Suppressor macrophage (primary cell): ENCODE measurements around the gene RAB44.

Source experiments
- DNase-seq, 4 experiments: peaks; one replicate each; pipeline ENCODE4 v3.0.0-alpha.2; 2020 to 2022

The RAB44 gene

DNA sequence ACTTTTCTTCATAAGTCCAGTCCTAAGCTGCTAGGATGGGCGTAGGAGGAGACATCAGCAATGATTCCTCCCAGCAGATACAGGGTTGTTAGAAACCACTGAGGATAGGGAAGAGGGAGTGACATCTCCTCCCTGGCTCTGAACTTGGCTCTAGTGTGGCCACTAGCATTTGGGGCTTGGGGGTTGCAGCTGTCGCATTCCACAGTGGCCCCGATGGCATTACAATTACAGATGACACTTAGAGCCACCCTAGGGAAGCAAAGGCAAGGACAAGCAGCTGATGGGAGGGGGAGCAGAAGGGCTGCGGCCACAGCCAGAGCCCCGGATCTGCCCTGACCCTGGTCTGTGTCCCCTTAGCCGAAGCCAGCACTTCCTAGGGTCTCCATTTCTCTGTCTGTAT is 28.6 kb upstream of the RAB44 start:
- DNase-seq, result no peak

DNA sequence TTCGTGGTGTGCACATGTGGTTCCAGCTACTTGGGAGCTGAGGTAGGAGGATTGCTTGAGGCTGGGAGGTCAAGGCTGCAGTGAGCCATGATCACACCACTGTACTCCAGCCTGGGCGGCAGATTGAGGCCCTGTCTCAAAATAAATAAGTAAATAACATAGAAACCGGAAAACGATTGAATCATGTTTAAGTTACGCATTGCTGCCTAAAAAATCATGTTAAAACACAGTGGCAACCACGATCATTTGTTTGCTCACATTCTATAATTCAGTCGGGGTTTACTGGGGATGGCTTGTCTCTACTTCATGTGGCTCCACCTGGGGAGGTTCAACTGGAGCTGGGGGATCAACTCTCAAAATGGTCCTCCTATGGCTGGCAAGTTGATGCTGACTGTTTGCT is 27.4 kb upstream of the RAB44 start:
- DNase-seq, result no peak

DNA sequence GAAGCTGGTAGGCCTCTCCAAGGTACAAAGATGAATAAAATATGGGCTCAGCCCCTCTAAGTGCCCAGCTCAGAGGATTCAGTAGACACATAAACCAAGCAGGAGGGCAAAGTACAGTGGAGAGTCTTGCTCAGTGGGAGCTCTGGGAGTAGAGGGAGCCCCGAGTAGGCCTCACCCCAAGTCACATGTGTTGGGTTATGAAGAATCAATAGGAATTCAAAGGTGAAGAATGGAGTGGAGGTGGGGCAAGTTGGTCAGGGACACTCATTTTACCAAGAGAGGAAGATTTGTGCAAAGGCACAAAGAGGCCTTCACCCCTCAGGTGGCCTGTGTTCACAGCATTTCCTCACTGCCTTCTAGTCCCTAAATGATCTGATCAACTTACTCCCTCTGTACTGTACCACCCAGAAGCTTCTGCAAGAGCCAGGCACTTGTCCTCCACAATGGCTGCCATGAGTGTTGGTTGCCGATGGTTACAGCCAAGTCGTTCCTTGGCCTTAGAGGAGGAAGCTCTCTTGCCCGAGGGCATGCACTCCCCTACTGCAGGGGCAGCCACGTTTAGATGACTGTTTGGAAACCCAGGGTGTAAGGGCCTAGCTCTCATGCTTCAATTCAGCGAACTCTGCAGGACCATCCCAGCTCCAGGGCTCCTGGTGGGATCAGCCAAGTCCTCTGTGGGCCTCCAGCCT is 25.8 kb upstream of the RAB44 start:
- peak in 2 of 4 experiments; percentile 35 to 46 for DNase-seq

DNA sequence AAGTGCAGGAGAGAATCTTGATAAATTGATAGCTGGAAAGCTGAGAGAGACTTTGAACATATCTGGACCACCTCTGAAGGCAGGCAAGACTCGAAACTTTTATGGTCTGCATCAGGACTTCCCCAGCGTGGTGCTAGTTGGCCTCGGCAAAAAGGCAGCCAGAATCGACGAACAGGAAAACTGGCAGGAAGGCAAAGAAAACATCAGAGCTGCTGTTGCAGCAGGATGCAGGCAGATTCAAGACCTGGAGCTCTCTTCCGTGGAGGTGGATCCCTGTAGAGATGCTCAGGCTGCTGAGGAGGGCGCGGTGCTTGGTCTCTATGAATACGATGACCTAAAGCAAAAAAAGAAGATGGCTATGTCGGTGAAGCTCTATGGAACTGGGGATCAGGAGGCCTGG is 23.7 kb upstream of the RAB44 start:
- no peak for DNase-seq

DNA sequence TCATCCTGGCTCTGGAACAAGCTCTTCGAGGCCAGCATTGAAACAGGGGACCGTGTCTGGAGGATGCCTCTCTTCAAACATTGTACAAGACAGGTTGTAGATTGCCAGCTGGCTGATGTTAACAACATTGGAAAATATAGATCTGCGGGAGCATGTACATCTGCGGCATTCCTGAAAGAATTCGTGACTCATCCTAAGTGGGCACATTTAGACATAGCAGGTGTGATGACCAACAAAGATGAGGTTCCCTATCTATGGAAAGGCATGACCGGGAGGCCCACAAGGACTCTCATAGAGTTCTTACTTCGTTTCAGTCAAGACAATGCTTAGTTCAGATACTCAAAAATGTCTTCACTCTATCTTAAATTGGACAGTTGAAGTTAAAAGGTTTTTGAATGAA is 22.7 kb upstream of the RAB44 start:
- no peak for DNase-seq

DNA sequence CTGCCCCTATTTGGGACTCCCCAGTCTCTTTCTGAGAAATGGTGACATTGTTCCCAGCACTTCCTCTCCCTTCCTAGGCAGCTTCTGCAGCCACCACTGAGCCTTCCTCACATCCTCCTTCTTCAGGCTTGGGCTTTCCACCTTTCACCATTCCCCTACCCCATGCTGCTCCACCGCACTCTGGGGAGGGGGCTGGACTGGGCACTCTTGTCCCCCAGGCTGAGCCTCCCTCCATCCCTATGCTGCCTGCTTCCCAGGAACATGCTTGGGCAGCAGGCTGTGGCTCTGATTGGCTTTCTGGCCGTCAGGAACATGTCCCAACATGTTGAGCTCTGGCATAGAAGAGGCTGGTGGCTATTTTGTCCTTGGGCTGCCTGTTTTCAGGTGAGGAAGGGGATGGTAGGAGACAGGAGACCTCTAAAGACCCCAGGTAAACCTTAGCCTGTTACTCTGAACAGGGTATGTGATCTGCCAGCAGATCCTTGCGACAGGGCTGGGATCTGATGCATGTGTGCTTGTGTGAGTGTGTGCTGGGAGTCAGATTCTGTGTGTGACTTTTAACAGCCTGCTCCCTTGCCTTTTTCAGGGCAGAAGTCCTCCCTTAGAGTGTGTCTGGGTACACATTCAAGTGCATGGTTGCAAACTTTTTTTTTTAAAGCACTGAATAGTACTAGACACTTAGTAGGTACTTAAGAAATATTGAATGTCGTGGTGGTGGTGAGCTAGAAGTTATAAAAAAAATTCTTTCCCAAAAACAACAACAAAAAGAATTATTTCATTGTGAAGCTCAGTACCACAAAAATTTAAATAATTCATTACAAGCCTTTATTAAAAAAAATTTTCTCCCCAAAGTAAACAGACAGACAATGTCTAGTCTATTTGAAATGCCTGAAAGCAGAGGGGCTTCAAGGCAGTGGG is 21.2 kb upstream of the RAB44 start:
- peak in 3 of 4 experiments; percentile 59 to 61 (median 59) for DNase-seq

DNA sequence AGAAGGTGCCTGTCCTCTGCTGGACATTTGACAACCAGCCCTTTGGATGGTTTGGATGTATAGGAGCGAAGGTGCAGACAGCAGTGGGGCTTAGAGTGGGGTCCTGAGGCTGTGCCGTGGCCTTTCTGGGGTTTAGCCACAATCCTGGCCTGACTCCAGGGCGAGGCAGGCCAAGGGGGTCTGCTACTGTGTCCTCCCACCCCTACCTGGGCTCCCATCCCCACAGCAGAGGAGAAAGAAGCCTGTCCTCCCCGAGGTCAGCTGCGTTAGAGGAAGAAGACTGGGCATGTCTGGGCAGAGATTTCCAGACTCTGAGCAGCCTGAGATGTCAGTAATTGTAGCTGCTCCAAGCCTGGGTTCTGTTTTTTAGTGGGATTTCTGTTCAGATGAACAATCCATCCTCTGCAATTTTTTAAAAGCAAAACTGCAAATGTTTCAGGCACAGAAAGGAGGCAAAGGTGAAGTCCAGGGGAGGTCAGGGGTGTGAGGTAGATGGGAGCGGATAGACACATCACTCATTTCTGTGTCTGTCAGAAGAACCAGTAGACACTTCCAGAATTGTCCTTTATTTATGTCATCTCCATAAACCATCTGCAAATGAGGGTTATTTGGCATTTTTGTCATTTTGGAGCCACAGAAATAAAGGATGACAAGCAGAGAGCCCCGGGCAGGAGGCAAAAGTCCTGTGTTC is 20.4 kb upstream of the RAB44 start:
- DNase-seq, result no peak

DNA sequence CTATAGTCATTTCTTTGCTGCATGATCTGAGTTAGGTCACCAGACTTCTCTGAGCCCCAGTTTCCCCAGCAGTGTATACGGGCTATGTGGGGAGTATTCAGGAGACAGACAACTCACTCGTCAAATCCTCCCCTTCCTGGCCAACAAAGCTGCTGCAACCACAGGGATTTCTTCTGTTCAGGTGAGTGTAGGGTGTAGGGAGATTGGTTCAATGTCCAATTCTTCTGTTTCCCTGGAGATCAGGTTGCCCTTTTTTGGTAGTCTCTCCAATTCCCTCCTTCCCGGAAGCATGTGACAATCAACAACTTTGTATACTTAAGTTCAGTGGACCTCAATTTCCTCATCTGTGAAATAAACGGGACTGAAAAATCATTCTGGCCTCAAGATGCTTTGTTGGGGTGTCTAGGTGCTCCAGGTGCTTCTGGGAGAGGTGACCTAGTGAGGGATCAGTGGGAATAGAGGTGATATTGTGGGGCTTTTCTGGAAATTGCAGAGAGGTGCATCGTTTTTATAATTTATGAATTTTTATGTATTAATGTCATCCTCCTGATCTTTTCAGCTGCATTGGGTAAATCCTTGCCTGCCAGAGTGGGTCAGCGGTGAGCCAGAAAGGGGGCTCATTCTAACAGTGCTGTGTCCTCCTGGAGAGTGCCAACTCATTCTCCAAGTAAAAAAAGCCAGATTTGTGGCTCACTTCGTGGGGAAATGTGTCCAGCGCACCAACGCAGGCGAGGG is 19.7 kb upstream of the RAB44 start:
- DNase-seq, result peak in 1 of 4 experiments; percentile 34

DNA sequence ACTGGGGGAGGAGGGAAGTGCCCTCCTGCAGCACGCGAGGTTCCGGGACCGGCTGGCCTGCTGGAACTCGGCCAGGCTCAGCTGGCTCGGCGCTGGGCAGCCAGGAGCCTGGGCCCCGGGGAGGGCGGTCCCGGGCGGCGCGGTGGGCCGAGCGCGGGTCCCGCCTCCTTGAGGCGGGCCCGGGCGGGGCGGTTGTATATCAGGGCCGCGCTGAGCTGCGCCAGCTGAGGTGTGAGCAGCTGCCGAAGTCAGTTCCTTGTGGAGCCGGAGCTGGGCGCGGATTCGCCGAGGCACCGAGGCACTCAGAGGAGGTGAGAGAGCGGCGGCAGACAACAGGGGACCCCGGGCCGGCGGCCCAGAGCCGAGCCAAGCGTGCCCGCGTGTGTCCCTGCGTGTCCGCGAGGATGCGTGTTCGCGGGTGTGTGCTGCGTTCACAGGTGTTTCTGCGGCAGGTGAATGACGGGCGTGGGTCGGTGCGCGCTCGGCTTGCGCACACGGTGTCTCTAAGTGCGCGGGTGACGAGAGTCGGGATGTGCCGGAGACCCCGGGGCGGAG is 19.1 kb upstream of the RAB44 start, which contains the start of gene CDKN1A:
Gene CDKN1A, plus strand, starts transcription at position 227 of the 555 bp plus-strand sequence. CDS start 5,388 bp downstream, outside the sequence.
- peak; percentile 99 to 100 (median 100) for DNase-seq

DNA sequence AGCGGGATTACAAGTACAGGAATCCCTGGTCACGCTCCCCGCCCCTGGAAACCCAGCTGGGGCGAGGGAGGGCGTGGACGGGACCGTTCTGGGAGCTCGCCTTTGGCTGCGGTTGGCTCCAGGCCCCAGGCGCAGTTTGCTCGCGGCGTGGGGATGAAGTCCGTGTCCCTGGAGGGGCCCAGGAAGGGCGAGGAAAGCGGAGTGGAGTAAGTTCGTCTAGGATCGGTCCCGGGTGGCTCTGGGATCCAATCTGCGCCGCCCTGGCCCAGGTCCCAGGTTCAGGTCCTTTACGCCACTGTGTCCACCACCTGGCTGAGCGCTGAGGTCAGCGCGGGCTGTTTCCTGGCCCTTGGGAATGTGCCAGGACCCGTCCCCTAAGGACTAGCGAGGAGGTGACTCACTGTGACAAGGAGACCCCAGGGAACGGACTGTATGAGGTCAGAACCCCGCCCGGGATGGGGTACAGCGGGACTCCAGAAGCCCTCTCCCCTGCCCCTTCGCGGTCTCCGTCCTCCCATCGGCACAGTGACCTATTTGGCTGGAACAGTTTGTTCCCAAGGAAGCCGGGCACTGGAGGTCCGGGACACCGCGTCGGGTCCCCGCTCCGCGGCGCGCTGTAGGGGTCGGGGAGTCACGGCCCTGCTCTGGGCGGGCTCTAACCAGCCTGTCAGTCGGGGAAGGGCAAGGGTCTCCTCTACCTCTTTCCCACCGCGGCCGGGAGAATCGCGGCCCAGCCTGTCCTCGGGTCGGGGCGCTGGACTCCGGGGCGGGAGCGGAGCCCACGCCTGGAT is 18.4 kb upstream of the RAB44 start:
- peak in 3 of 4 experiments; percentile 65 to 77 (median 73) for DNase-seq

DNA sequence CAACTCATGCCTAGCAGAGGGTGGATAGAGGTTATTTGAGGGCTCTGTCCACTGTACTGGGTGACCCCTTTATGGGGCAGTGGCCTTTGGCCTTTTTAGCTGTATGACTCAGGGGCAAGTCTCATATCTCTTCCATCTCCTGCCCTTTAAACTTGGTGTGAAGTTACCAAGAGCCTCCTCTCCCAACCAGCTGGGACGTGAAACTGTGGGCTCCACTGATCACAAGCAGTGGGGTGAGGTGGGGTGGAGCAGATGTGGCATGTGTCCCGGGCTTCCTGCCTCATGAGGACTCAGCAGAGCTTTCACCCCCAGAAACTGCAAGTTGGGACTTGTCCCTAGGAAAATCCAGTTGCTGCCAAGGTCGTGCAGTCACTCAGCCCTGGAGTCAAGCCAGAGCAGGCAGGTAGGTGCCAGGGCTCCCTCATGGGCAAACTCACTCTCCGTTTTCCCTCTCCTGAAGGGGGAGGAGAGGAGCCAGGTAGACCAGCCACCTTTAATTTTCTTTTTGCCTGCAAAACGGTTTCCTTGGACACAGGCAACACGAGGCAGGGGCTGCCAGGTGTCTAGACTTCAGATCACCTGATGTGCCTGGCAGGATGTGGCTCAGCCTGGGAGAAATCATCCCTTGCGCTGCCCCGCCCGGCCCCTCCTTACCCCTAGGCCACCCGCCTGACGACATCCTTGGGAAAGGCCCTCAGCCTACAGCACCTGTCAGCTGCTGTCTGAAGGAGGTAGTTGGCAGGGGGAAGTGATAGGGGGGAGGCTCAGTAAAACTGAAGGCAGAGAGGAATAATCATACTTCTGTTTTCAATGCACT is 15.1 kb upstream of the RAB44 start:
- DNase-seq, result peak; percentile 77 to 89 (median 88)

DNA sequence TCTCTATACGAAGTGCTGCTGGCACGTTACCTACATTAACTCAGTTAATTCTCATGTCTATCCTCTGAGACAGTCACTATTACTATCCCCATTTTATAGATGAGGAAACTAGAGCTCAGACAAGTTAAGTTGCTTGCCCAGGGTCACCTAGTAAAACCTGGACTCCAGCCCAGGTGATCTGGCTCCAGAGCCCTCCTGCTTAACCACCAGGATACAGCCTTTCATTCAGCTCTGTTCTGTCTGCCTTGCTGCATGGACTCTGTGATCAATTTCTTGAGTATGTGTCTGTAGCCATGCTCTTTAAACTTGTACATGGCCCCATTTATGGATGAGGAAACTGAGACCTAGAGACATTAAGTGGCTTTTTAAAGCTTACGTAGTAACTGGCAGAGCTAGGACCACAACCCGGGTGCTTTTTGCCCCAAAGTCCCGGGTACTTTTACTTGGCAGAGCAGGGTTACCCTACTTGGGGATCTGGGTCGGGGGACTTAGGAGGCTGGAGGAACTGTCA is 14.4 kb upstream of the RAB44 start:
- no peak for DNase-seq

DNA sequence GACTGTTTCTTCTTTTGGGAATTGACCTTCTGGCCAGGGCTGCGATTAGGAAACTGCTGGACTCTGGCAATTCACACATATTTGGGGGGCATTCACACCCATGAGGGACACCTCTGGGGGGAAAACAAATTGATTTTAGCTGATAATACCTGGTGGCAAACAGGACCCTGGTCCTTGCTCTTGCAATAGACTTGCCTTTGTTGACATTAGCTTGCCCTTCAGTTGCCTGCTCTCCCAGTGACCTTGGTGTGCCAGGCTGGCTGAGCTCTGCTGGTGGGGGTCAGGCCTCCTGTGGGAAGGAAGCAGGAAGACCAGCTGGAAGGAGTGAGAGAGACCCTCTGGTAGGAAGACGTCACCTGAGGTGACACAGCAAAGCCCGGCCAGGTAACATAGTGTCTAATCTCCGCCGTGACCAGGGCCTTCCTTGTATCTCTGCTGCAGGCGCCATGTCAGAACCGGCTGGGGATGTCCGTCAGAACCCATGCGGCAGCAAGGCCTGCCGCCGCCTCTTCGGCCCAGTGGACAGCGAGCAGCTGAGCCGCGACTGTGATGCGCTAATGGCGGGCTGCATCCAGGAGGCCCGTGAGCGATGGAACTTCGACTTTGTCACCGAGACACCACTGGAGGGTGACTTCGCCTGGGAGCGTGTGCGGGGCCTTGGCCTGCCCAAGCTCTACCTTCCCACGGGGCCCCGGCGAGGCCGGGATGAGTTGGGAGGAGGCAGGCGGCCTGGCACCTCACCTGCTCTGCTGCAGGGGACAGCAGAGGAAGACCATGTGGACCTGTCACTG is 13.8 kb upstream of the RAB44 start:
- peak in 1 of 4 experiments; percentile 10 for DNase-seq

DNA sequence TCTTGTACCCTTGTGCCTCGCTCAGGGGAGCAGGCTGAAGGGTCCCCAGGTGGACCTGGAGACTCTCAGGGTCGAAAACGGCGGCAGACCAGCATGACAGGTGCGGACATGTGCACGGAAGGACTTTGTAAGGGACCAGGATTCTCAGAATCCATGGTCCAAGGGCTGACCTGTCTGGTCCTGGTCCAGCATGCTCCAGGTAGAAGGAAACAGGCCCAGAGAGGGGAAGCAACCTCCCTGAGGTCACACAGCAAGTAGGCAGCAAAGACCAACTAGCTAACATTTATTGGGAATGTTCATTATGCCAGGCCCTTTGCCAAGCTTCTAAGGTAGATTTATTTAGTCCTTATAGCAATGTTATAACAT is 13.2 kb upstream of the RAB44 start:
- no peak for DNase-seq

DNA sequence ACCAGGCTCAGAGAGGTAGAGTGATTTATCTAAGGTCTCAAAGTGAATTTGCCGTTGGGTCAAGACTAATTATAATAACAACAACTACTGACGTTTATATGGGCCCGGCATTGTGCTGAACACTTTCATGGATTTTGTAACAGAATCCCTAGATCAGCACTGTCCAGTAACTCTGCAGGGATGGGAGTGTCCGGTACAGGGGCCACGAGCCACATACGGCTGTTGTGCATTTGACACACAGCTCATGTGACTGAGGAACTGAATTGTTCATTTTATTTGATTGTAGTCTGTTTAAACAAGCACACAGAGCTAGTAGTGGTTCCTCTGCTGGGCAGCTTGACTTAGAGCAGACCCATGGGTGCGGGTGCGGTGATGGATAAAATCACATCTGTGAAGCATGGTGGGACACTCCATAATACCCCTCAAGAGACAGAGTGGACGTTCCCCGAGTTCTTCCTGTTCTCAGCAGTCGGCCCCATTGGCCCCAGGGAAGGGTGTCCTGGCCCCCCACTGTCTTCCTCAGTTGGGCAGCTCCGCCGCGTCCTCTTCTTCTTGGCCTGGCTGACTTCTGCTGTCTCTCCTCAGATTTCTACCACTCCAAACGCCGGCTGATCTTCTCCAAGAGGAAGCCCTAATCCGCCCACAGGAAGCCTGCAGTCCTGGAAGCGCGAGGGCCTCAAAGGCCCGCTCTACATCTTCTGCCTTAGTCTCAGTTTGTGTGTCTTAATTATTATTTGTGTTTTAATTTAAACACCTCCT is 12.3 kb upstream of the RAB44 start:
- DNase-seq, result peak; percentile 55 to 77 (median 70)

DNA sequence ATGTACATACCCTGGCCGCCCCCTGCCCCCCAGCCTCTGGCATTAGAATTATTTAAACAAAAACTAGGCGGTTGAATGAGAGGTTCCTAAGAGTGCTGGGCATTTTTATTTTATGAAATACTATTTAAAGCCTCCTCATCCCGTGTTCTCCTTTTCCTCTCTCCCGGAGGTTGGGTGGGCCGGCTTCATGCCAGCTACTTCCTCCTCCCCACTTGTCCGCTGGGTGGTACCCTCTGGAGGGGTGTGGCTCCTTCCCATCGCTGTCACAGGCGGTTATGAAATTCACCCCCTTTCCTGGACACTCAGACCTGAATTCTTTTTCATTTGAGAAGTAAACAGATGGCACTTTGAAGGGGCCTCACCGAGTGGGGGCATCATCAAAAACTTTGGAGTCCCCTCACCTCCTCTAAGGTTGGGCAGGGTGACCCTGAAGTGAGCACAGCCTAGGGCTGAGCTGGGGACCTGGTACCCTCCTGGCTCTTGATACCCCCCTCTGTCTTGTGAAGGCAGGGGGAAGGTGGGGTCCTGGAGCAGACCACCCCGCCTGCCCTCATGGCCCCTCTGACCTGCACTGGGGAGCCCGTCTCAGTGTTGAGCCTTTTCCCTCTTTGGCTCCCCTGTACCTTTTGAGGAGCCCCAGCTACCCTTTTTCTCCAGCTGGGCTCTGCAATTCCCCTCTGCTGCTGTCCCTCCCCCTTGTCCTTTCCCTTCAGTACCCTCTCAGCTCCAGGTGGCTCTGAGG is 11.5 kb upstream of the RAB44 start:
- DNase-seq, result peak; percentile 75 to 84 (median 80)

DNA sequence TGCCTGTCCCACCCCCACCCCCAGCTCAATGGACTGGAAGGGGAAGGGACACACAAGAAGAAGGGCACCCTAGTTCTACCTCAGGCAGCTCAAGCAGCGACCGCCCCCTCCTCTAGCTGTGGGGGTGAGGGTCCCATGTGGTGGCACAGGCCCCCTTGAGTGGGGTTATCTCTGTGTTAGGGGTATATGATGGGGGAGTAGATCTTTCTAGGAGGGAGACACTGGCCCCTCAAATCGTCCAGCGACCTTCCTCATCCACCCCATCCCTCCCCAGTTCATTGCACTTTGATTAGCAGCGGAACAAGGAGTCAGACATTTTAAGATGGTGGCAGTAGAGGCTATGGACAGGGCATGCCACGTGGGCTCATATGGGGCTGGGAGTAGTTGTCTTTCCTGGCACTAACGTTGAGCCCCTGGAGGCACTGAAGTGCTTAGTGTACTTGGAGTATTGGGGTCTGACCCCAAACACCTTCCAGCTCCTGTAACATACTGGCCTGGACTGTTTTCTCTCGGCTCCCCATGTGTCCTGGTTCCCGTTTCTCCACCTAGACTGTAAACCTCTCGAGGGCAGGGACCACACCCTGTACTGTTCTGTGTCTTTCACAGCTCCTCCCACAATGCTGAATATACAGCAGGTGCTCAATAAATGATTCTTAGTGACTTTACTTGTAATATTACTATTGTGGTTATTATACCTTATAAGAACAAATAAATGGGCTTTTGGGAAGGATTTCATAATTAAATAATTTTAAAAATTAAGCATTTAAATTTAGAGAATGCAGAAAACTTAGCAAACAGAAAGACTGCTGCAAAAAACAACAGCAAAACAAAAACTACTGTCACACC is 10.7 kb upstream of the RAB44 start:
- DNase-seq, result no peak
